Astrocyte (in vitro differentiated cells and primary cell): Measurements from ENCODE around the gene PIGL. TPM values are rescaled to one million over a fixed set of nuclear protein-coding genes. Genes with fewer than 3 reads are reported as not detected.

Experiments used
- DNase-seq: peaks from one replicate; pipeline ENCODE4 v3.0.0-alpha.2; 2010; ENCODE audit warnings: low read depth
- FAIRE-seq: peaks from 2 replicates; lab custom pipeline; 2011; peaks lifted over from hg19 to GRCh38; lab: Jason Lieb, UNC
- H2AFZ ChIP-seq: 2 replicates; pipeline ENCODE4 v1.6.0; 2012; ENCODE audit warnings: low read depth, low read length, inconsistent platforms
- H3K27ac ChIP-seq: 2 replicates; pipeline ENCODE4 v1.5.1; 2011; ENCODE audit warnings: low read depth, low read length, inconsistent platforms
- H3K27me3 ChIP-seq: 2 replicates; pipeline ENCODE4 v1.6.0; 2011; ENCODE audit warnings: low read length, inconsistent platforms; ENCODE audit not compliant: insufficient read depth
- H3K36me3 ChIP-seq: 2 replicates; pipeline ENCODE4 v1.5.1; 2011; ENCODE audit warnings: low read length, inconsistent platforms; ENCODE audit not compliant: insufficient read depth
- H3K4me1 ChIP-seq: 2 replicates; pipeline ENCODE4 v1.5.1; 2011; ENCODE audit warnings: low read length, inconsistent platforms; ENCODE audit not compliant: insufficient read depth
- H3K4me2 ChIP-seq: 2 replicates; pipeline ENCODE4 v1.6.0; 2012; ENCODE audit warnings: low read length, inconsistent platforms
- H3K4me3 ChIP-seq: 2 replicates; pipeline ENCODE4 v1.5.1; 2011; ENCODE audit warnings: low read depth, mild to moderate bottlenecking, low read length, inconsistent platforms; ENCODE audit not compliant: insufficient read depth
- H3K79me2 ChIP-seq: 2 replicates; pipeline ENCODE4 v1.6.0; 2012; ENCODE audit warnings: mild to moderate bottlenecking, low read length, inconsistent platforms; ENCODE audit not compliant: insufficient read depth
- H3K9ac ChIP-seq: 2 replicates; pipeline ENCODE4 v1.6.0; 2012; ENCODE audit warnings: mild to moderate bottlenecking, low read length, inconsistent platforms
- H3K9me3 ChIP-seq: 2 replicates; pipeline ENCODE4 v1.5.1; 2012; ENCODE audit warnings: low read depth, mild to moderate bottlenecking, low read length, inconsistent platforms; ENCODE audit not compliant: insufficient read depth
- H4K20me1 ChIP-seq: 2 replicates; pipeline ENCODE4 v1.6.0; 2012; ENCODE audit warnings: low read length, inconsistent platforms; ENCODE audit not compliant: insufficient read depth
- H3K27ac Mint-ChIP-seq: one replicate; pipeline ENCODE4 v1.8.0; 2021; ENCODE audit warnings: mild to moderate bottlenecking, mixed read lengths; ENCODE audit not compliant: unreplicated experiment
- H3K27me3 Mint-ChIP-seq: one replicate; pipeline ENCODE4 v1.8.0; 2021; ENCODE audit warnings: low read depth, mixed read lengths; ENCODE audit not compliant: unreplicated experiment
- H3K36me3 Mint-ChIP-seq: one replicate; pipeline ENCODE4 v1.8.0; 2021; ENCODE audit warnings: low read depth, mixed read lengths; ENCODE audit not compliant: unreplicated experiment
- H3K4me1 Mint-ChIP-seq: one replicate; pipeline ENCODE4 v1.8.0; 2021; ENCODE audit warnings: low read depth, mixed read lengths; ENCODE audit not compliant: unreplicated experiment
- H3K4me3 Mint-ChIP-seq: one replicate; pipeline ENCODE4 v1.8.0; 2021; ENCODE audit warnings: mild to moderate bottlenecking, moderate library complexity, mixed read lengths; ENCODE audit not compliant: unreplicated experiment
- H3K9me3 Mint-ChIP-seq: one replicate; pipeline ENCODE4 v1.8.0; 2021; ENCODE audit warnings: mild to moderate bottlenecking, mixed read lengths; ENCODE audit not compliant: unreplicated experiment
- CTCF ChIP-seq: IDR thresholded peaks from 2 replicates; pipeline ENCODE4 v1.5.1; 2011; ENCODE audit warnings: low read depth, mild to moderate bottlenecking, inconsistent platforms, low read length, moderate library complexity; ENCODE audit not compliant: insufficient read depth
- EZH2 ChIP-seq: IDR thresholded peaks from 2 replicates; pipeline ENCODE4 v1.6.1; 2012; ENCODE audit warnings: mild to moderate bottlenecking, low read length, inconsistent platforms; ENCODE audit not compliant: insufficient read depth
- total RNA-seq: library from RNA; stranded (reverse); gene quantifications from 2 replicates; pipeline ENCODE4 v1.2.1, GENCODE V29; 2021

Gene PIGL
- total RNA-seq, 1 donor from 2014 or later, result 21.9 TPM

- H4K20me1 ChIP-seq, result no peaks in the 10 kb centered on the region
- no peak overlapping the region for H3K27ac Mint-ChIP-seq
- H3K79me2 ChIP-seq, result no peaks in the 10 kb centered on the region
- peaks cover 14% of the 10 kb centered on the region for H3K36me3 Mint-ChIP-seq
- H3K27me3 ChIP-seq, result no peaks in the 10 kb centered on the region
- no peaks in the 10 kb centered on the region for H3K27me3 Mint-ChIP-seq
- no peak overlapping the region for H3K27ac ChIP-seq
- no peaks in the 10 kb centered on the region for H3K9me3 ChIP-seq
- no peak overlapping the region for H3K4me3 Mint-ChIP-seq
- no peaks in the 10 kb centered on the region for H3K4me1 Mint-ChIP-seq
- no peak overlapping the region for H2AFZ ChIP-seq
- no peak overlapping the region for H3K9ac ChIP-seq
- H3K36me3 ChIP-seq, result peaks cover 6% of the 10 kb centered on the region
- peak; percentile 31 for DNase-seq
- no peaks in the 10 kb centered on the region for H3K9me3 Mint-ChIP-seq
- H3K4me2 ChIP-seq, result no peak overlapping the region
- H3K4me3 ChIP-seq, result no peak overlapping the region
- TF ChIP-seq EZH2, result no peak
- TF ChIP-seq CTCF, result no peak
- FAIRE-seq, result no peak
- H3K4me1 ChIP-seq, result no peaks in the 10 kb centered on the region
Measured at GRCh38 chr17:16314189-16314588, 97.2 kb downstream of the PIGL start.

GRCh38 chr17:16314859-16315258 lies 97.8 kb downstream of the PIGL start:
- Mint-ChIP-seq H3K36me3 (peaks cover 14% of the 10 kb centered on the region), H3K9me3 (no peaks in the 10 kb centered on the region), H3K4me3 (no peak overlapping the region), H3K27ac (no peak overlapping the region), H3K27me3 (no peaks in the 10 kb centered on the region), H3K4me1 (no peaks in the 10 kb centered on the region)
- Histone ChIP-seq H3K4me3 (no peak overlapping the region), H3K9me3 (no peaks in the 10 kb centered on the region), H2AFZ (no peak overlapping the region), H3K9ac (no peak overlapping the region), H3K4me1 (no peaks in the 10 kb centered on the region), H3K36me3 (peaks cover 6% of the 10 kb centered on the region), H3K79me2 (no peaks in the 10 kb centered on the region), H3K27me3 (no peaks in the 10 kb centered on the region), H3K4me2 (no peak overlapping the region), H3K27ac (no peak overlapping the region), H4K20me1 (no peaks in the 10 kb centered on the region)
- no peak for DNase-seq
- FAIRE-seq, result no peak
- no peak for TF ChIP-seq EZH2
- TF ChIP-seq CTCF, result no peak

- Mint-ChIP-seq H3K36me3 (peaks cover 8% of the 10 kb centered on the region), H3K27me3 (no peaks in the 10 kb centered on the region), H3K4me1 (peaks cover 3% of the 10 kb centered on the region), H3K4me3 (no peak overlapping the region), H3K9me3 (no peaks in the 10 kb centered on the region), H3K27ac (no peak overlapping the region)
- Histone ChIP-seq H4K20me1 (no peaks in the 10 kb centered on the region), H3K27me3 (no peaks in the 10 kb centered on the region), H2AFZ (no peak overlapping the region), H3K4me1 (peaks cover 3% of the 10 kb centered on the region), H3K27ac (no peak overlapping the region), H3K9ac (no peak overlapping the region), H3K4me3 (no peak overlapping the region), H3K4me2 (no peak overlapping the region), H3K79me2 (no peaks in the 10 kb centered on the region), H3K9me3 (no peaks in the 10 kb centered on the region), H3K36me3 (peaks cover 4% of the 10 kb centered on the region)
- TF ChIP-seq EZH2 (no peak), CTCF (no peak)
- FAIRE-seq (no peak), DNase-seq (no peak)
Measured at GRCh38 chr17:16319969-16320368, 103.0 kb downstream of the PIGL start.
